B cell (primary cell): ENCODE measurements around the gene OR51B6. TPM values are rescaled to one million over a fixed set of nuclear protein-coding genes. Genes with fewer than 3 reads are reported as not detected.

ENCODE experiments used
- ATAC-seq: fragments of 200-7000 bp; cut with Tn5 transposase; one replicate; pipeline ENCODE4 v1.10.0; 2021; ENCODE audit warnings: low read depth, mild to moderate bottlenecking, moderate number of reproducible peaks, moderate library complexity
- CTCF ChIA-PET: fragments of 350-600 bp; sonication (Branson Sonifier 250); formaldehyde crosslinking; loops from one replicate; lab custom pipeline; 2021; ENCODE audit warnings: antibody characterized with exemption, inconsistent platforms; lab: Charles Lee
- POLR2A ChIA-PET: fragments of 350-600 bp; sonication (Branson Sonifier 250); formaldehyde crosslinking; loops from one replicate; lab custom pipeline; 2021; ENCODE audit warnings: antibody characterized with exemption; lab: Charles Lee
- DNase-seq: peaks from one replicate; pipeline ENCODE4 v3.0.0; 2013
- H2AFZ ChIP-seq: 2 replicates; pipeline ENCODE4 v1.6.1; 2012; ENCODE audit warnings: mild to moderate bottlenecking, low read depth, low read length; ENCODE audit not compliant: insufficient read depth, poor library complexity, severe bottlenecking
- H3K27ac ChIP-seq, 2 donors: 1 replicate in 1 of 2; 2 replicates in 1 of 2; pipeline ENCODE4 v1.5.1; 2012 to 2013; ENCODE audit warnings: low read length in 2 of 2, mild to moderate bottlenecking in 2 of 2, moderate library complexity in 1 of 2
- H3K27me3 ChIP-seq, 4 experiments: fragments of 200-600 bp in 1 of 4; sonication (generic) in 1 of 4; replicated peaks in 1 of 4; 1 replicate in 2 of 4; 2 replicates in 2 of 4; pipeline versions ENCODE4 v1.6.1 to v1.7.0; 2013 to 2016; ENCODE audit warnings: low read length in 3 of 4, mild to moderate bottlenecking in 2 of 4, mixed read lengths in 1 of 4, moderate library complexity in 1 of 4; ENCODE audit not compliant: insufficient read depth in 4 of 4, control insufficient read depth in 3 of 4; ENCODE audit errors: control extremely low read depth in 1 of 4
- H3K36me3 ChIP-seq, 2 experiments: replicated peaks in 1 of 2; 1 replicate in 1 of 2; 2 replicates in 1 of 2; pipeline versions ENCODE4 v1.6.1 to v1.7.1; 2013; ENCODE audit warnings: low read length in 1 of 2; ENCODE audit not compliant: insufficient read depth in 2 of 2, control insufficient read depth in 1 of 2; ENCODE audit errors: control extremely low read depth in 1 of 2, extremely low read depth in 1 of 2
- H3K4me1 ChIP-seq, 2 donors: fragments of 200-600 bp in 1 of 2; sonication (generic) in 1 of 2; 1 replicate in 1 of 2; 2 replicates in 1 of 2; pipeline versions ENCODE4 v1.5.1 to v1.6.1; 2013 to 2017; ENCODE audit warnings: low read length in 2 of 2; ENCODE audit not compliant: control insufficient read depth in 2 of 2, insufficient read depth in 2 of 2
- H3K4me2 ChIP-seq: replicated peaks from 2 replicates; pipeline ENCODE3; 2012; ENCODE audit warnings: mild to moderate bottlenecking, low read depth, low read length; ENCODE audit not compliant: poor library complexity, severe bottlenecking
- H3K4me3 ChIP-seq, 5 experiments: fragments of 200-600 bp in 1 of 5; sonication (generic) in 1 of 5; 1 replicate in 3 of 5; 2 replicates in 2 of 5; pipeline versions ENCODE4 v1.5.1 to v1.7.0; 2011 to 2016; ENCODE audit warnings: low read length in 4 of 5, mild to moderate bottlenecking in 4 of 5, low read depth in 2 of 5, control low read depth in 1 of 5, moderate library complexity in 1 of 5; ENCODE audit not compliant: insufficient read depth in 1 of 5; ENCODE audit errors: control extremely low read depth in 1 of 5, extremely low read depth in 1 of 5
- H3K79me2 ChIP-seq: fragments of 200-600 bp; sonication (generic); one replicate; pipeline ENCODE4 v1.6.0; 2016; ENCODE audit warnings: low read length; ENCODE audit not compliant: control insufficient read depth, insufficient read depth
- H3K9ac ChIP-seq: fragments of 200-600 bp; sonication (generic); 2 replicates; pipeline ENCODE4 v1.6.1; 2017; ENCODE audit warnings: mild to moderate bottlenecking, low read length, moderate library complexity
- H3K9me3 ChIP-seq, 3 donors: one replicate each; pipeline versions ENCODE4 v1.6.1 to v1.7.1; 2013; ENCODE audit warnings: low read length in 2 of 3; ENCODE audit not compliant: control insufficient read depth in 2 of 3, insufficient read depth in 1 of 3; ENCODE audit errors: control extremely low read depth in 1 of 3
- H4K20me1 ChIP-seq: 2 replicates; pipeline ENCODE4 v1.6.0; 2012; ENCODE audit warnings: mild to moderate bottlenecking, low read length; ENCODE audit not compliant: insufficient read depth, control insufficient read depth, poor library complexity, severe bottlenecking
- H3K27ac Mint-ChIP-seq: one replicate; pipeline ENCODE4 v1.8.0; 2021; ENCODE audit warnings: mixed read lengths
- H3K27me3 Mint-ChIP-seq: one replicate; pipeline ENCODE4 v1.8.0; 2021; ENCODE audit warnings: mixed read lengths
- H3K4me1 Mint-ChIP-seq: one replicate; pipeline ENCODE4 v1.8.0; 2021; ENCODE audit warnings: mixed read lengths
- H3K4me3 Mint-ChIP-seq: one replicate; pipeline ENCODE4 v1.8.0; 2021; ENCODE audit warnings: mixed read lengths
- H3K9me3 Mint-ChIP-seq: one replicate; pipeline ENCODE4 v1.8.0; 2022; ENCODE audit warnings: mixed read lengths; ENCODE audit not compliant: insufficient read depth
- CTCF ChIP-seq: fragments of 200-600 bp; IDR thresholded peaks from one replicate; pipeline ENCODE4 v1.8.0; 2022; ENCODE audit warnings: antibody characterized with exemption, mild to moderate bottlenecking
- EZH2 ChIP-seq: IDR thresholded peaks from 2 replicates; pipeline ENCODE4 v1.6.1; 2012; ENCODE audit warnings: borderline replicate concordance, low read depth, mild to moderate bottlenecking, moderate library complexity, low read length; ENCODE audit not compliant: insufficient read depth, poor library complexity, severe bottlenecking
- WGBS: methylation state at CpG from one replicate; pipeline ENCODE4 v1.1.5; 2013; ENCODE audit warnings: missing lambda C conversion rate; ENCODE audit not compliant: insufficient coverage; 5-methylcytosine and 5-hydroxymethylcytosine counted together
- intact Hi-C: fragments of 100-400 bp; cut with micrococcal nuclease; formaldehyde crosslinking; loops from one replicate; pipeline ENCODE4 v1.10.0; 2022
- polyA plus RNA-seq: library from polyadenylated mRNA; depleted of rRNA; stranded (reverse); fragments of >200 nt; gene quantifications from 2 replicates; pipeline ENCODE4 v1.2.3, GENCODE V29; 2012
- total RNA-seq, 2 donors: library from RNA; stranded (reverse); fragments of 120-200 nt in 1 of 2; gene quantifications; 1 replicate in 1 of 2; 2 replicates in 1 of 2; pipeline versions ENCODE4 v1.2.3 to v1.2.4, GENCODE V29; 2013 to 2022

Gene OR51B6
- total and polyA plus RNA-seq, 2 donors (not counting 1 experiment from before 2014, with no cell fraction given): not detected

- H3K9me3 Mint-ChIP-seq: no peaks in the 10 kb centered on the region
- peaks cover 0 to 2% (median 0%) of the 10 kb centered on the region in 4 experiments for H3K27me3 ChIP-seq
- no peaks in the 10 kb centered on the region for H4K20me1 ChIP-seq
- DNase-seq (peak; percentile 26), ATAC-seq (no peak)
- TF ChIP-seq EZH2 (no peak), CTCF (peak; percentile 66)
- H2AFZ ChIP-seq: no peak overlapping the region
- H3K27ac ChIP-seq: no peak overlapping the region
- intact Hi-C loops: loop anchor here (5.0 kb wide), 1 partner anchor 259 kb away; no protein-coding TSS in a partner anchor
- no peak overlapping the region for H3K27ac Mint-ChIP-seq
- peaks cover 9% of the 10 kb centered on the region for H3K27me3 Mint-ChIP-seq
- ChIA-PET POLR2A (no interaction called here), CTCF (interaction anchor here (0.7 to 1.3 kb wide), 3 partner anchors 10 to 1193 kb away, joined by 3 to 4 read pairs (median 3); no protein-coding TSS in a partner anchor)
- no peak overlapping the region for H3K4me3 Mint-ChIP-seq
- no peaks in the 10 kb centered on the region for H3K79me2 ChIP-seq
- no peaks in the 10 kb centered on the region for H3K4me1 Mint-ChIP-seq
- H3K9me3 ChIP-seq: no peaks in the 10 kb centered on the region
- H3K4me3 ChIP-seq: no peak overlapping the region
- H3K4me1 ChIP-seq: no peaks in the 10 kb centered on the region
- H3K9ac ChIP-seq: no peak overlapping the region
- H3K36me3 ChIP-seq: no peaks in the 10 kb centered on the region
- 9% methylated on average over 1 of the region's 4 CpGs for WGBS
- no peak overlapping the region for H3K4me2 ChIP-seq
Measured at GRCh38 chr11:5380740-5381342, 29.5 kb downstream of the OR51B6 start.

DNA sequence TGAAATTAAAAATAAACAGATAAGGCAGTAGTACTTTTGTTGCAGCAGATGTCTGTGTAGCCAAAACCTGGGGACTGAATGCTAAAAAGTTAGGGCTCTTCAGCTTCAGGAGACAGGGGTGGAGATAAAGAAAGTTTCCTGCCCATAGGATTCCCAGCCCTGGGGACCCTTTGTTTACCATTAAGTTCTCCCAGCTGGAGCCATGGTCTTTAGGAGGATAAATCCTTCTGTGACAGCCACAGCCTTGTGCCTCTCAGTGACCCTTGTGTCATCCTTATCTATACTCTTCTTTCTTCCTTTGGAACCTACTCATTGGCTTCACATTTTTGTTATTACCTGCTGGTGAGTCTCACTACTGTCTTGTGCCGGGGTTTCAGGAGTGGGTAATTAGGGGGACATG is 32.3 kb downstream of the OR51B6 start, which contains the start of gene OR51M1:
Gene OR51M1, plus strand, starts transcription at position 237 of the 400 bp plus-strand sequence. CDS start 5,587 bp downstream, outside the sequence.
- Mint-ChIP-seq H3K27me3 (peaks cover 9% of the 10 kb centered on the region), H3K27ac (no peak within 1 kb of the TSS), H3K9me3 (no peaks in the 10 kb centered on the region), H3K4me1 (no peaks in the 10 kb centered on the region), H3K4me3 (no peak within 1 kb of the TSS)
- Histone ChIP-seq H3K27ac (no peak within 1 kb of the TSS), H3K4me1 (no peaks in the 10 kb centered on the region), H3K4me2 (no peak within 1 kb of the TSS), H3K4me3 (no peak within 1 kb of the TSS), H3K36me3 (no peaks in the 10 kb centered on the region), H3K79me2 (no peaks in the 10 kb centered on the region), H3K9ac (no peak within 1 kb of the TSS), H3K9me3 (no peaks in the 10 kb centered on the region), H4K20me1 (no peaks in the 10 kb centered on the region), H2AFZ (no peak within 1 kb of the TSS), H3K27me3 (peaks cover 0 to 2% (median 0%) of the 10 kb centered on the region in 4 experiments)
- POLR2A ChIA-PET: no interaction called here
- CTCF ChIA-PET: interaction anchor here (1.1 kb wide), 1 partner anchor 8 kb away, joined by 3 read pairs; no protein-coding TSS in a partner anchor
- no peak for TF ChIP-seq EZH2
- no peak for TF ChIP-seq CTCF
- no peak for DNase-seq
- no peak for ATAC-seq
- WGBS: 100% methylated on average over 1 of the region's 1 CpG
- intact Hi-C loops: loop anchor here (5.0 kb wide), 1 partner anchor 261 kb away; no protein-coding TSS in a partner anchor
